Loucy (cell line): ENCODE results near the gene PPP6R1.

Source experiments
- H2AFZ ChIP-seq: fragments of 200-600 bp; sonication (generic); 2 replicates; pipeline ENCODE4 v1.6.0; 2016; ENCODE audit warnings: antibody characterized with exemption, mild to moderate bottlenecking, low read length, moderate library complexity
- H3F3A ChIP-seq: fragments of 200-600 bp; 2 replicates; pipeline ENCODE4 v1.6.0; 2016; ENCODE audit warnings: antibody characterized with exemption, low read depth, mild to moderate bottlenecking
- H3K27me3 ChIP-seq: fragments of 200-600 bp; sonication (generic); 2 replicates; pipeline ENCODE4 v1.6.1; 2014; ENCODE audit warnings: low read length, mild to moderate bottlenecking; ENCODE audit not compliant: insufficient read depth, poor library complexity, severe bottlenecking
- H3K36me3 ChIP-seq: fragments of 200-600 bp; sonication (generic); 2 replicates; pipeline ENCODE4 v1.6.1; 2016; ENCODE audit warnings: low read length; ENCODE audit not compliant: insufficient read depth
- H3K4me1 ChIP-seq: fragments of 200-600 bp; sonication (generic); 2 replicates; pipeline ENCODE4 v1.5.1; 2014; ENCODE audit warnings: low read length, mild to moderate bottlenecking; ENCODE audit not compliant: insufficient read depth, poor library complexity, severe bottlenecking
- H3K4me2 ChIP-seq: fragments of 200-600 bp; sonication (generic); 2 replicates; pipeline ENCODE4 v1.6.0; 2014; ENCODE audit warnings: antibody characterized with exemption, low read length, low read depth, mild to moderate bottlenecking; ENCODE audit not compliant: poor library complexity, severe bottlenecking
- H3K4me3 ChIP-seq: fragments of 200-600 bp; sonication (generic); 2 replicates; pipeline ENCODE4 v1.5.1; 2014; ENCODE audit warnings: low read length, mild to moderate bottlenecking, mixed read lengths; ENCODE audit not compliant: poor library complexity, severe bottlenecking
- H3K79me2 ChIP-seq: fragments of 200-600 bp; sonication (generic); 2 replicates; pipeline ENCODE4 v1.6.1; 2014; ENCODE audit warnings: low read length; ENCODE audit not compliant: insufficient read depth
- H3K9ac ChIP-seq: fragments of 200-600 bp; sonication (generic); 2 replicates; pipeline ENCODE4 v1.6.0; 2014; ENCODE audit warnings: mild to moderate bottlenecking, low read depth, low read length, moderate library complexity; ENCODE audit not compliant: poor library complexity, severe bottlenecking
- H3K9me2 ChIP-seq: fragments of 200-600 bp; sonication (generic); replicated peaks from 2 replicates; pipeline ENCODE4 v1.6.1; 2016; ENCODE audit warnings: low read depth, low read length, mixed read lengths
- H3K9me3 ChIP-seq: fragments of 200-600 bp; sonication (generic); 2 replicates; pipeline ENCODE4 v1.6.1; 2014; ENCODE audit warnings: mild to moderate bottlenecking, antibody characterized with exemption, low read length, low read depth; ENCODE audit not compliant: insufficient read depth
- H4K20me1 ChIP-seq: fragments of 200-600 bp; sonication (generic); 2 replicates; pipeline ENCODE4 v1.6.0; 2014; ENCODE audit warnings: antibody characterized with exemption, low read length, mild to moderate bottlenecking; ENCODE audit not compliant: insufficient read depth, poor library complexity, severe bottlenecking
- EZH2phosphoT487 ChIP-seq: fragments of 200-600 bp; IDR thresholded peaks from 2 replicates; pipeline ENCODE4 v1.6.1; 2018; ENCODE audit warnings: antibody characterized with exemption, mild to moderate bottlenecking, moderate library complexity, borderline replicate concordance
- TF ChIP-seq, protein P1 (sequence below): fragments of 200-600 bp; sonication (generic); conservative IDR thresholded peaks from 2 replicates; pipeline ENCODE4 v1.5.1; 2014; ENCODE audit warnings: mild to moderate bottlenecking, antibody characterized with exemption, low read length

Gene PPP6R1

GRCh38 chr19:55249841-55250240, 9.0 kb downstream of the PPP6R1 start:
- Histone ChIP-seq H3K4me2 (peak overlapping the region; percentile 97), H3K27me3 (no peaks in the 10 kb centered on the region), H3K79me2 (peaks cover 95% of the 10 kb centered on the region), H3K9me2 (no peaks in the 10 kb centered on the region), H3F3A (peaks cover 19% of the 10 kb centered on the region), H4K20me1 (peaks cover 67% of the 10 kb centered on the region), H3K9me3 (no peaks in the 10 kb centered on the region), H3K4me1 (peaks cover 61% of the 10 kb centered on the region), H3K36me3 (peaks cover 61% of the 10 kb centered on the region; the same call in 1 of the 2 replicates), H3K4me3 (peak overlapping the region; percentile 89), H2AFZ (no peak overlapping the region), H3K9ac (peak overlapping the region; percentile 100)
- TF ChIP-seq, protein P1, sequence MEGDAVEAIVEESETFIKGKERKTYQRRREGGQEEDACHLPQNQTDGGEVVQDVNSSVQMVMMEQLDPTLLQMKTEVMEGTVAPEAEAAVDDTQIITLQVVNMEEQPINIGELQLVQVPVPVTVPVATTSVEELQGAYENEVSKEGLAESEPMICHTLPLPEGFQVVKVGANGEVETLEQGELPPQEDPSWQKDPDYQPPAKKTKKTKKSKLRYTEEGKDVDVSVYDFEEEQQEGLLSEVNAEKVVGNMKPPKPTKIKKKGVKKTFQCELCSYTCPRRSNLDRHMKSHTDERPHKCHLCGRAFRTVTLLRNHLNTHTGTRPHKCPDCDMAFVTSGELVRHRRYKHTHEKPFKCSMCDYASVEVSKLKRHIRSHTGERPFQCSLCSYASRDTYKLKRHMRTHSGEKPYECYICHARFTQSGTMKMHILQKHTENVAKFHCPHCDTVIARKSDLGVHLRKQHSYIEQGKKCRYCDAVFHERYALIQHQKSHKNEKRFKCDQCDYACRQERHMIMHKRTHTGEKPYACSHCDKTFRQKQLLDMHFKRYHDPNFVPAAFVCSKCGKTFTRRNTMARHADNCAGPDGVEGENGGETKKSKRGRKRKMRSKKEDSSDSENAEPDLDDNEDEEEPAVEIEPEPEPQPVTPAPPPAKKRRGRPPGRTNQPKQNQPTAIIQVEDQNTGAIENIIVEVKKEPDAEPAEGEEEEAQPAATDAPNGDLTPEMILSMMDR: no peak
- no peak for TF ChIP-seq EZH2phosphoT487

DNA sequence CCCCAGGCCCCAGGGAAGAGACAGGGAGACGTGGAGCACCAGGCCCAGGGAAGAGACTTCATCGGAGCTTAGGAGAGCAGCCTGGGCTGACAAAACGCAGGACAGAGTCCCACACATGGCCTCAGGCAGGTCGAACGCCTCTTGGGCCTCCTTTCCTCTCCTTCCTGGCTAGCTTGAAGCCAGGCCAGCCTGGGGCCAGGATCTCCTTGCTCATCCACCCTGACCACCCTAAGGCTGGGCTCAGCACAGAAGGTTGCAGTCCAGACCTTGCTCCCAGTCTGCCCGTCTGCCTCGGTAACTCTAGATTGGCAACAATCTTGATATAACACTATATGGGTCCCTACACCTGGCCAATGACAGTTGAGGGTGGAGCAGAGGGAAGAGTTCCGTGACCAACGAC, 10.1 kb downstream of the PPP6R1 start:
- Histone ChIP-seq H3K9me2 (no peaks in the 10 kb centered on the region), H3K4me3 (no peak overlapping the region), H3K4me1 (peaks cover 56% of the 10 kb centered on the region), H3K9ac (peak overlapping the region; percentile 20), H3K79me2 (peaks cover 100% of the 10 kb centered on the region), H3F3A (peaks cover 13% of the 10 kb centered on the region), H2AFZ (no peak overlapping the region), H4K20me1 (peaks cover 78% of the 10 kb centered on the region), H3K4me2 (peak overlapping the region; percentile 41), H3K36me3 (peaks cover 72% of the 10 kb centered on the region; the same call in 1 of the 2 replicates), H3K27me3 (no peaks in the 10 kb centered on the region), H3K9me3 (no peaks in the 10 kb centered on the region)
- no peak for TF ChIP-seq EZH2phosphoT487

- H3K27me3 ChIP-seq: no peaks in the 10 kb centered on the region
- H3K4me1 ChIP-seq: peaks cover 51% of the 10 kb centered on the region
- peaks cover 73% of the 10 kb centered on the region; the same call in 1 of the 2 replicates for H3K36me3 ChIP-seq
- peak overlapping the region; percentile 20 for H3K9ac ChIP-seq
- no peaks in the 10 kb centered on the region for H3K9me3 ChIP-seq
- peaks cover 80% of the 10 kb centered on the region for H4K20me1 ChIP-seq
- no peaks in the 10 kb centered on the region for H3K9me2 ChIP-seq
- no peak for TF ChIP-seq EZH2phosphoT487
- TF ChIP-seq, protein P1: no peak
- H3K4me3 ChIP-seq: no peak overlapping the region
- peaks cover 8% of the 10 kb centered on the region for H3F3A ChIP-seq
- peak overlapping the region; percentile 41 for H3K4me2 ChIP-seq
- peaks cover 100% of the 10 kb centered on the region for H3K79me2 ChIP-seq
- no peak overlapping the region for H2AFZ ChIP-seq
Measured at GRCh38 chr19:55248166-55248675, 10.6 kb downstream of the PPP6R1 start.

GRCh38 chr19:55247621-55248099, 11.2 kb downstream of the PPP6R1 start:
- no peaks in the 10 kb centered on the region for H3K9me2 ChIP-seq
- H3K4me3 ChIP-seq: no peak overlapping the region
- H4K20me1 ChIP-seq: peaks cover 82% of the 10 kb centered on the region
- no peaks in the 10 kb centered on the region for H3K9me3 ChIP-seq
- peaks cover 97% of the 10 kb centered on the region for H3K79me2 ChIP-seq
- peaks cover 4% of the 10 kb centered on the region; the same call in 1 of the 2 replicates for H3F3A ChIP-seq
- H3K4me2 ChIP-seq: peak overlapping the region; percentile 41
- H3K27me3 ChIP-seq: no peaks in the 10 kb centered on the region
- H2AFZ ChIP-seq: no peak overlapping the region
- no peak overlapping the region for H3K9ac ChIP-seq
- TF ChIP-seq, protein P1: no peak
- TF ChIP-seq EZH2phosphoT487: no peak
- peaks cover 73% of the 10 kb centered on the region; the same call in 1 of the 2 replicates for H3K36me3 ChIP-seq
- H3K4me1 ChIP-seq: peaks cover 46% of the 10 kb centered on the region
